ENCODE measurements around the gene DDRGK1. TPM values are rescaled to one million over a fixed set of nuclear protein-coding genes. Genes with fewer than 3 reads are reported as not detected.

The DDRGK1 gene
- total RNA-seq, 1 experiment from 2014 or later = 65.5 TPM

- BruUV-seq (replicated peaks) = no TSS peak
- POLR2A ChIA-PET = no interaction called here
- ATAC-seq = no peak
- no peak overlapping the region for H3K4me3 ChIP-seq (ENCODE audit: low read depth in 2 of 2, low read length in 2 of 2)
- H3K4me1 ChIP-seq (ENCODE audit: control insufficient read depth, insufficient read depth, low read length) = peaks cover 11% of the 10 kb centered on the region
- no peak for TF ChIP-seq SIN3A (IDR thresholded peaks at IDR 0.05; ENCODE audit: borderline replicate concordance, insufficient read depth, low read depth, low read length)
- TF ChIP-seq REST (IDR thresholded peaks at IDR 0.05; ENCODE audit: insufficient read depth in 1 of 2, low read depth in 2 of 2, low read length in 1 of 2) = no peak
- no peak for TF ChIP-seq CTCF (IDR thresholded peaks at IDR 0.05)
- no peak for TF ChIP-seq TCF7L2 (IDR thresholded peaks at IDR 0.05; ENCODE audit: low read depth, low read length)
- TF ChIP-seq POLR2AphosphoS5 (IDR thresholded peaks at IDR 0.05; ENCODE audit: low read depth, low read length) = no peak
- no peak overlapping the region for H3K27ac ChIP-seq (ENCODE audit: low read length)
- no peak for DNase-seq (ENCODE audit: low read depth, low spot score)
- no peaks in the 10 kb centered on the region for H3K9me3 ChIP-seq (ENCODE audit: control insufficient read depth, insufficient read depth, low read depth, low read length)
- intact Hi-C loops (cut with micrococcal nuclease; ENCODE audit: unreplicated experiment) = no loop called here
- in situ Hi-C loops (cut with HindIII; ENCODE audit: low pct_unique_long_range_greater_than_20kb, low sequenced_read_pairs) = no loop called here
- no peaks in the 10 kb centered on the region for H3K27me3 ChIP-seq (ENCODE audit: control insufficient read depth, insufficient read depth, low read length)
- CTCF ChIA-PET = no interaction called here
- no peaks in the 10 kb centered on the region for H3K36me3 ChIP-seq (ENCODE audit: control insufficient read depth, insufficient read depth, low read length)
These were observed 26.6 kb downstream of the DDRGK1 start for GRCh38 chr20:3177746-3178485.

- TF ChIP-seq SIN3A (IDR thresholded peaks at IDR 0.05; ENCODE audit: borderline replicate concordance, insufficient read depth, low read depth, low read length) = no peak
- TF ChIP-seq POLR2AphosphoS5 (IDR thresholded peaks at IDR 0.05; ENCODE audit: low read depth, low read length) = no peak
- TF ChIP-seq TCF7L2 (IDR thresholded peaks at IDR 0.05; ENCODE audit: low read depth, low read length) = no peak
- TF ChIP-seq REST (IDR thresholded peaks at IDR 0.05; ENCODE audit: insufficient read depth in 1 of 2, low read depth in 2 of 2, low read length in 1 of 2) = no peak
- no peak for TF ChIP-seq CTCF (IDR thresholded peaks at IDR 0.05)
- peak overlapping the region; percentile 81; the same call in 1 of the 2 replicates for H3K27ac ChIP-seq (ENCODE audit: low read length)
- H3K4me1 ChIP-seq (ENCODE audit: control insufficient read depth, insufficient read depth, low read length) = peaks cover 14% of the 10 kb centered on the region
- TSS peak; percentile 88 for BruUV-seq (replicated peaks)
- ATAC-seq (no peak), DNase-seq (ENCODE audit: low read depth, low spot score) (no peak)
- ChIA-PET CTCF (no interaction called here), POLR2A (no interaction called here)
- no peaks in the 10 kb centered on the region for H3K36me3 ChIP-seq (ENCODE audit: control insufficient read depth, insufficient read depth, low read length)
- H3K4me3 ChIP-seq (ENCODE audit: low read depth in 2 of 2, low read length in 2 of 2) = peak overlapping the region; percentile 81 to 92; a peak in 3 of 4 replicates
- in situ Hi-C loops (cut with HindIII; ENCODE audit: low pct_unique_long_range_greater_than_20kb, low sequenced_read_pairs) (no loop called here), intact Hi-C loops (cut with micrococcal nuclease; ENCODE audit: unreplicated experiment) (no loop called here)
- H3K27me3 ChIP-seq (ENCODE audit: control insufficient read depth, insufficient read depth, low read length) = no peaks in the 10 kb centered on the region
- no peaks in the 10 kb centered on the region for H3K9me3 ChIP-seq (ENCODE audit: control insufficient read depth, insufficient read depth, low read depth, low read length)
These were observed 29.2 kb downstream of the DDRGK1 start for GRCh38 chr20:3175270-3175669.
